GM19467 (cell line): ENCODE data around the gene PRKCZ.

Experiments
- ATAC-seq: cut with Tn5 transposase; IDR thresholded peaks from one replicate; pipeline ENCODE4 v1.9.1; 2021; ENCODE audit warnings: mild to moderate bottlenecking, moderate library complexity; ENCODE audit not compliant: unreplicated experiment

Gene PRKCZ

DNA sequence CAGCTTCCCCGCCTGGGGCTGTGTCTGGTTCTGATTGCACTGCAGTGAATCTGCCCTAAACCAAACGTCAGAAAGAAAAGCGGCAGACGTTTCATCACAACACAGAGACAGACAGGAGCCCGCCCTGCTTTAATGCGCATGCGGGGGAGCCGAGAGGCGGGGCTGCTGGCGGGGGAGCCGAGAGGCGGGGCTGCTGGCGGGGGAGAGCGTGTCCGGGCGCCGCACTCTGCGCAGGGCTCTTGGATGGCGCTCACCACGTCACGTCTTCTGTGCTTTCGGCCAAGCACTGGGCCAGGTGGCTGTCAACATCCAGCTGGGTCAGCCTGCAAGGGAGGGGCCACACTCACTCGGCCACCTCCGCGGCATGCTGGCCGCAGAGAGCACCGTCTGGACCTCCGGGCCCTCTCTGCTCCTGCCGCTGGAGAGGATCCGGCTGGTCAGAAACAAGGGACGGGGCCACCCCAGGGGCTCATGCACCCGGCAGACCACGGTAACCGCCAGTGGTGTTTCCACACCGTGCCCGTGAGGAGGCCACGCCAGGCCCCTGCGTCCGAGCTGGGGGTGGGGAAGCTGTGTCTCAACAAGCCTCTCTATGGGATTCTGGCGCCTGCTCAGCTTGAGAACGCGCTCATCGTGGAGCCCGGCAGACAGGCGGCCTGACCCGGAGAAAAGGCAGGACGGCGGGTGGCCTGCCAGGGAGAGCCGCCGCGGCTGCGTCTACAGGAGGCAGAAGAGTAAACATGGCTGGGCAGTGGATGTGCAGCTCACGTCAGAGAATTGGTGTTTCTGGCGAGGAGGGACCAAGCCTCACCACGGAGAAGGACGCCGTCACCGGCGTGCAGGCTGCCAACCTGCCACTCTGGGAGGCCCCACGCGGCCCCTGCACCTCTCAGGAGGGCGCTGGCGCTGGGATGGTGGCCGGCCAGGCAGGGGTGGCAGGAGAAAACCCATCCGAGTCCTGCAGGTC lies 139.5 kb downstream of the PRKCZ start:
- ATAC-seq = peak; percentile 80

DNA sequence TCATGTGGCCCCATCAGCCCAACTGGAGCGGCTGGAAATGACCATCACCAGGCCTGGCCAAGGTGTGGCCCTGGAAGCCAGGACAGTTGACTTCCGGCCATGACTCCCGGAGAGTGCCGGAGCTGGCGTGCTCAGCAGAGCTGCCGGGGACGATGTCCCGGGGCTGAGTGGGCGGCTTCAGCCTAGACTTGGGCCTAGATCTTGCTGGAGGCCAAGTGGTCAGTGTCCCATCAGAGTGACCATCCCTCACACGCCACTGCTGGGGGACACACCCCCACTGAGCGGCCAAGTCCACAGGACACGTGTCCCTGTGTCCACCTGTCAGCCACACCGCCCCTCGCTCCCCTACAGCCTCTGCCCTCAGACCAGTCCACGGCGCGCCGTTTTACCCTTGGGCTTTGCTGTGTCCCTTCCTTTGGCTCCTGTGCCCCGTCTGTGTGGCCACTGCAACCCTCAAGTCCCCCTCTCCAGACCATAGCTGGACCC lies 140.3 kb downstream of the PRKCZ start:
- no peak for ATAC-seq

DNA sequence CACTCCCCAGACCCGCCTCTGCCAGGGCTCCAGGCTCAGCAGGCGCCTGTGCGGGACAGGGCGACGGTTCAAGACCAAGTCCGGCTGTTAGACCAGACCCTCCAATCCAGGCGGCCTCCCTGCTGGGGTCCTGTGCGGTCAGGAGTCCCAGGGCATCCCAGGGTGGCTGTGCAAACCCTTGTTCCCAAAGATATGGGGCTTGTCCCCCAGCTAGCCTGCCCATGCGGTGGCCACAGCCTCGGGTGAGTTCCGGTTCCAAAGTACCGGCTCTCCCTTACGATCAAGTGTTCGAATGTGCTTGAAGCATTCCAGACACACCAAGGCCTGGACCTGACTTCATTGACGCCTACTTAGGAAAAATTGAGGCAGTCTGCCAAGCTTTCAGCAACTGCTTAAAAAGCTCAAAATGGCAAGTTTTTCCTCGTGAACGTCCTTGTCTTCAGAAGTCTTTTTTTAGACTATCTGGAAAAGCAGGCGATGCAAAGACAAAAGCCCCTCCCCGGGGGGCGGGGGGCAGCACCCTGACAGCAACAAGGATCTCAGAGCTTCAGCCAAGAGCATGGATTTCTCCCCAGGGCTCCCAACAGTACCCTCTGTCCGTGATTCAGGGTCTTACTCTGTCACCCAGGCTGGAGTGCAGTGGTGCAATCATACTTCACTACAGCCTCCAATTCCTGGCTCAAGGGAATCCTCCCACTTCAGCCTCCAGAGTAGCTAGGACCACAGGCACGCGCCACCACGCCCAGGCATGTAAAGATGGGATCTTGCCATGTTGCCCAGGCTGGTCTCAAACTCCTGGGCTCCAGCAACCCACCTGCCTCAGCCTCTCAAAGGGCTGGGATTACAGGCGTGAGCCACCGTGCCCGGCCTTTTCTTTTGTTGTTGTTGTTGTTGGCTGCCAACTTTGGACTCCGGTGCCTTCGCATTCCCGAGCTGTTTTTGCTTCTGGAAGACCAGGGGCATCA lies 142.1 kb downstream of the PRKCZ start:
- no peak for ATAC-seq

DNA sequence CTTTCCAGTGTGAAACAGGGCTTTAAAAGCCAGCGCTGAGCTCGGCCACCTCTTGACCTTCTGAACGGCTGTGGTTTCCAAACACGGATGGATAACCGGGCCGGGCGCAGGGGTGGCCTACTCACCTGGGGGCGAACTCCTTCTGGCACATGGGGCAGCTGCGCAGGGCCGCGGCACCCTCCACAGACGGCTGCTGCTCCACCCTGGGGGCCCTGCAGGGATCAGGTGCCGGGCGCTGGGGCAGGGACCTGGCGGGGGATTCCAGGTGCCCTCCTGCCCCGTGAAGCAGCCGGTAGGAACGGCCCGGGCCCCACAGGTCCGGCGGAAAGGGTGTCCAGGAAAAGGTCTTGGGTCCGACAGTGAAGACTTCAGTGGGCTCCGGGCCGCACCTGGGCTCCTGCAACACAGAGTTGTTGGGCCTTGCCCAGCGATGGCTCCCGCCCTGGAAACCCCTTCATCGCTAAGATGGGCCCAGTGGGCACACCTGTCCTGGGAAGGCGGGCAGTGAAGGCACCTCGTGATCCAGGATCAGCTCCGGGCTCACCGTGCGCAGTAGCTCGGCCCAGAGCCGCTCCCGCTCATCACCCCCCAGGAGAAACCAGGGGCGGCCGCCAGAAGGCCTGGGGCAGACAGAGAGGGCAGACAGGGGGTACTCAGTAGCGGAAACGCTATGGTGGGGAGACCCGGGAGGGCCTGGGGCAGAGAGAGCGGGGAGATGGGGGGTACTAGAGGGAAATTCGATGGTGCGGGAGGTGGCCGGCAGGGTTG lies 143.5 kb downstream of the PRKCZ start:
- ATAC-seq = no peak

DNA sequence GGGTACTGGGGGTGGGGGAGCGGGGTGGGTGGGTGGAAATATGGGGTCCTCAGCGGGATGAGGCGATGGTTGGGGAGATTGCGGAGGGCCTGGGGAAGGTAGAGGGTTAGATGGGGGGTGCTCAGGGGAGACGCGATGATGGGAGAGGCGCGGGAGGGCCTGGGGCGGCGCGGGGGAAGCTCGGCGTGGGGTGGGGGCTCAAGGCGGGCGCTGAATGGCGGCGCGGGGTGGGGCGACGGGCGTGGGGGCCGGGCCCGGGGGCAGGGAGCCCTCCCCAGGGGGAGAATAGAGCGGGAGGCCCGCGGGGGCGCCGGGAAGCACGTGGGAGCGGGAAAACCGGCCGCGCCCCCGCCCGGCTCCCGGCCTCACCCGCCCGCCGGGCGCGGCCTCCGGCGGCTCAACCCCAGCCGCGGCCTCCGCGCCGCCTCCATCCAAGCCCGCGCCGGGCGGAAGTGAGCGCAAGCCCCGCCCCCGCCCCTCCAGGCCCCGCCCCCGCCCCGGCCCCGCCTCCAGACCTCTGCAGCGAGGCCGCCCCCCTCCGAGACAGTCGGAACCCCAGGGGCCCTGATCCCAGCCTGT lies 144.2 kb downstream of the PRKCZ start, which contains the start of gene FAAP20:
FAAP20 (minus strand) TSS at position 454 of the 579 bp plus-strand sequence; CDS start at position 431, 23 bp downstream.
- ATAC-seq = peak; percentile 33

DNA sequence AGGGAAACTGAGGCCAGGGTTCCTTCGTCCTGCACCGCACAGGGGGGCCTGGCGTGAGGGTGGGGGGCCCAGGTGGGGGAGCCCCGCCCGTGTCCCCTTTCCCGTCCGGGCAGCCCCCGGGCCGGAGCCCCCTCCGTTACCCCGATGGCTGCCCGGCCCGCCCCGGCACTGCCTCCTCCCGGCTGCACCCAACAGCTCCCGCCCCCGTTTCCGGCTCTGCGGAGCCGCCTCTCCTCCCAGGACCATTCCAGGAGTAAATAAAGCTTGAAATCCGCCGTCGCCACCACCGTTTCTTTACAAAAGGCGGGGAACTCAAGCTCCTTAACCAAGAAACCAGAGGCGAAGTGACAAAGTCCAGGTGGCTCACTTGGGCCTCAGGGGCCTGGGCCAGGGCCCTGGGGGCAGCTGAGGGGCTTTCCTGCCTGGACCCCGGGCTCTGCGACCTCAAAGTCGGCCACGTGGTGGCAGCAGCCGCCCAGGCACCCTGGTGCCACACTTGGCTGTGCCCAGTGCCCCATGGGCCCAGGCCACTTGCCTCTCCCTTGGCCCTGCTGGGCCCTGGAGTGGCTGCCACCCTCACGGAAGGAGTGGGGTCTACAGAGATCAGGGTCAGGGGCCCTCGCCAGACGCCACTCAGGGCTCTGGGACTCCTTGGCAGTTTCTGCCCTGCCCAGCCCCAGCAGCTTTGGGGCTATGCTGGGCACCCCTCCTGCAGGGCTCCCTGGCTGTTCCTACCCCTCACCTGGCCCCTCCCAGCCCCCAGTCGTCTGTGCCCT lies 144.9 kb downstream of the PRKCZ start:
- peak; percentile 49 for ATAC-seq

DNA sequence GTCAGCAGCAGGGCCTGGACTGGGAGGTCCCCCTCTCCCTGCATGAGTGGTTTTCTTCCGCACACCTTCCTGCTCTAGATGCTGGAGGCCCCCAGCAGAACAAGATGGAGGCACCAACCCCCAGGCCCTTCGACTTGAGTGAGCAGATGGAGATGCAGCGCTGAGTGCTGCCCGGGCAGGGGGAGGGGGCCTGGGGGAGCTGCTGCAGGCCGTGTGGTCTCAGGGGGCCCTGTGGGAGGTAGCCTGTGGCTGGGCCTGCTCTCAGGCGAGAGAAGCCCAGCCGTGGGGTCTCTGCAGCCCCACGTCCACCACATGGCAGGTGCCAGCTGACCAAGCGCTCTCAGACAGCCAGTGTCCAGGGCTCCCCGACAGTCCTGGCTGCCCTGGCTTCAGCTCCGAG lies 145.6 kb downstream of the PRKCZ start:
- no peak for ATAC-seq

DNA sequence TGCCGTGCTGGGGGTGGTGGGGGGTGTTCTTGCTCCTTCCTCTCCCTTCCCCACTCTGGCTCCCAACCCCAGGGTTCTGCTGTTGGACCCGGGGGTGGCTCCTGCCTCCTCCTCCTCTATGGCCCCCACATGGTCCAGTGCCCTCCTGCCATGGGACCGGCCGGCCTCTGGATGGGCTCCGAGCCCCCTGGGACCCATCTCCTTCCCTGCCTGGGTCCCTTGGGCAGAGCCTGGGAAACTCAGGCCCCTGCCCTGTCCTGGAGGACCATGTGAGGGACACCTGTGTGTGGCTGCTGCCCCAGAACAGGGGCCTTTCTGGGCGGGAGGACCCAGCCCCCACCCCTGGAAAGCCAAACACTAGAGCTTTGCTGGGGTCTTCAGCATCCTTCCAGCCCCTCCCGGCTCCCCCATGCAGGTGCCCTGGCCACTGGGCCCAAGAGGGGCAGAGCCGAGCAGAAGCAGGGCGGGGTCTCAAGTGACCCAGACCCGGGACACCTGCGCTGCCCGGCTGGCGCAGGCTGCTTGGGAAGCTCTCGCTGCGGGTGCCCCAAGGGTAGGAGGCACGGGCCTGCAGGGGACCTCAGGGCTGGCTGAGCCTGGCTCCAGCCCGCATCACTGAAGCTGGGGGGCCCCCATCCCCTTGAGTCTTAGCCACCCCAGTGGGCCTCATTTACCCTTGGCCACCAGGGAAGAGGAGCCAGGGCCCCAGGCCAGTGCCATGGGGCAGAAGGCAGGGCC lies 146.9 kb downstream of the PRKCZ start:
- ATAC-seq = no peak

DNA sequence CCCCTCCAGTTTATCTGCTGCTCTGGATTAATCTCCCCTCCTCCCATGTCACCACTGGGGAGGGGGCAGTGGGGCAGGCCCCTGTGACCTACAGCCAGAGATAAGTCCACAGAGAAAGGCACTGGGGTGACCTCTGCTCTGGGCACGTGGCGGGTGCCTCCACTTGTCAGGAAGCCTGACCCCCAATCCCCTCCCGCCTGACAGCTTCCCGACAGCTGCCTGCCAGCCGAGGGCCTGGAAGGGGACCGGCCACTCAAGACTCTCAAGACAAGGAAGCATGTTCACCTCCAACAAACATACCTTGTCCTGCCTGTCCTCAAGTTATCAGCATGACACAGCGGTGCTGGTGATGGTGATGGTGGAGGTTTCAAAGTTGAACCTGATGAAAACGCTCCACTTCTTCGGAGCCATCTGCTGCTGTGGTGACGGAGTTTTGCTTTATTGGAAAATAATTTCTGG lies 147.5 kb downstream of the PRKCZ start:
- ATAC-seq = no peak

DNA sequence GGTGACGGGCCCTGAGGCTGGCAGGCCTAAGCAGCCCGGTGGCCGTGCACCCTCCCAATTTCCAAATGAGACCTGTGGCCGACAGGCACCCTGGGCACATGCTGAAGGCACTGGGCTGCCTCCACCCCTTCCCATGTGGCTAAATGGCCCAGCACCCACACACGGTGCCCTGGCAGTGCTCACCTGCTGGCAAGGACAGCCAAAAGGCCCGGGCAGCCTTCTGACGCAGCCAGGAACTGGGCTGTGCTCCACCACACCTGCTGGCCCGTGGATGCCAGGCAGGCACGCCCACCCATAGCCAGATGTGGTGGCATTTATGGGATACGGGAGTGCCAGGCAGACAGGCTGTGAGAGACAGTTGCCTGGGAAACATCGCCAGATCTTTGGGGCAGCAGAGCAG lies 148.4 kb downstream of the PRKCZ start:
- ATAC-seq = no peak

DNA sequence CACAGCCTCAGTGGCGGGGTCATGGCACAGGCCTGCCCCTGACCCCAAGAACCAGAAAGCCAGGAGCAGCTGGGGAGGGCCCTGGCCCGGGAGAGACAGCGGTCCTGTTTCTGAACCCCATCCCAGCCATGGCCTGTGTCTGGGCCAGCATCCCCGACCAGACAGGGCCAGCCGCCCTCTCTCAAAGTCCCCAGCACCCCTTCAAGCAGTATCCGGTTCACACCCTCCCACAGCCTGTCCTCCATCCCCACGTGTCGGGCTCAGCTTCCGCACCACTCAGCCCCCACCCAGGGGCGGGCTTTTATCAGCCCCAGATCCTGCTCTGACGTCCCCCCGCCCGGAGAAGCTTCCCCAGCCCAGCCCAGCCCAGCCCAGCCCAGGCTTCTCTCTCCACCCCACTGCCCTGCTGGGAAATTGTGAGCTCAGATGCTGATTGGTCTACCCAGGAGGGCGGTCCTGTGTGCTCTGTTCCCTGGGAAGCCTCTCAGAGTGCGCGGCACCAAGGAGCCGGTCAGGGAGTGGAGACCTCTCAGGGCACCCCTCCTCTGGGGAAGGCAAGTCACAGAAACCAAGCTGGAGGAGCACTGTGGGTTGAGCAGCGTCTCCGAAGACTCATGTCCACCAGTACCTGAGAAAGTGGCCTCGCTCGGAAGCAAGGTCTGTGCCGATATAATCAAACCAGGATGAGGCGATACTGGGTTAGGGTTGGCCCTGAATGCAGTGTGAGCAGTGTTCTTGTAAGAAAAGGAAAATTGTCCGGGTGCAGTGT lies 149.0 kb downstream of the PRKCZ start:
- ATAC-seq = no peak

DNA sequence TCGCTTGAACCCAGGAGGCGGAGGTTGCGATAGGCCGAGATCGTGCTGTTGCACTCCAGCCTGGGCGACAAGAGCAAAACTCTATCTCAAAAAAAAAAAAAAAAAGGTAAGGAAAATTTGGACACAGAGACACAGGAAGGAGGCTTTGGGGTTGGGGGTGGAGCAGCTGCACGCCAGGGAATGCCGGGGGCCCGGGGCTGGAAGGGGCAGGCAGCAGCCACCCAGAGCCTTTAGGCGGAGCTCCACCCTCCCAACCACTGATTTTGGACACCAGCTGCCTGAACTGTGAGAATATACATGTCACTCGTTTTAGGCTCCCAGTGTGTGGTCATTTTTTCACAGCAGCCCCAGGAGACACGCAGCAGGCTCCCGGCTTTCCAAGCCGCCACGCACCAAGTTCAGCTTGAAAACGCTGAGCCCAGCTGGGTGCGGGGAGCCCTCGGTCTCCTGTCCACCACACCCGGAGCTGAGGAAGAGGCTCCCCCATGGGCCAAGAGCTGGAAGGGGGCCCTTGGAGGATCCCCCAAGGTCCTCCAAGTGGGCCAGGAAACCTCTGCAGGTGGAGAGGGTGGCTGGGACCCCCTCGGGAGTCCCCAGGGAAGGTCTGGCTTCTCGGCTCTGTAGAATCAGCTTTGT lies 150.2 kb downstream of the PRKCZ start:
- no peak for ATAC-seq

DNA sequence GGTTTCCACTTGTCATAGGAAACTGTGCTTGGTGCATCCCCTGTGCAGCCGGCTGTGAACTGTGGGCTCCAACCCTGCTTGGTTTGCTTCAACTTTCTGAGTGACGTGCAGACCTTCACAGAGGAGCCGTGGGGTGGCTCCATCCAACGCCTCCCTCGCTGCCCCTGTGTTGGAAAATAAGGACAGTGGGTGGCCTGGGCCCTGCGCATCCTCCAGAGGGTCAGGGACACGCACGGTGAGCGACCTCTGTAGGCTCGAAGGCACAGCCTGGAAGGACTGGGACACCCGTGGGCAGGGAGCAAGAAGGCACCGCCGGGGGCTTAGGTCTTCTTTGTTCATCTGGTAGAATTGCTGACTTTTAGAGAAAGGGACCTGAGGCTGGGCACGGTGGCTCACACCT lies 150.9 kb downstream of the PRKCZ start:
- no peak for ATAC-seq

DNA sequence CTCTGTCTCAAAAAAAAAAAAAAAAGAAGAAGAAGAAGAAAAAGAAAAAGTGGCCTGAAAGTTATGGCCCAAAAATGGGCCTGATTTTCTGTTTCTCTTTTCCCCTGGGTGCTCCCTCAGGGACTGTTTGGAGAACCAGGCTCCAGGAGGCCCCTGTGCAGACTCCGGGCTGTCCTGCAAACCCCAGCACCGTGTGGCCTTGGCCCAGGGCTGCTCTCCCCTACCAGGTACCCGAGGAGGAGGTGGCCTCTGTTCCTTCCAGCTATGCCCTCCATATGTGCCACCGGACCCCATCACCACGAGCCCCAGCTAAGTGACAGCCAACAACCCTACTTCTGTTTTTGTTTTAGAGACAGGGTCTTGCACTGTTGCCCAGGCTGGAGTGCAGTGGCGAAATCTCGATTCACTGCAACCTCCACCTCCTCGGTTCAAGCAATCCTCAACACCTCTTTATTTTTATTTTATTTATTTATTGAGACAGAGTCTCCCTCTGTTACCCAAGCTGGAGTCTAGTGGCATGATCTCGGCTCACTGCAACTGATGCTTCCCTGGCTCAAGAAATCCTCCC lies 151.9 kb downstream of the PRKCZ start:
- no peak for ATAC-seq

DNA sequence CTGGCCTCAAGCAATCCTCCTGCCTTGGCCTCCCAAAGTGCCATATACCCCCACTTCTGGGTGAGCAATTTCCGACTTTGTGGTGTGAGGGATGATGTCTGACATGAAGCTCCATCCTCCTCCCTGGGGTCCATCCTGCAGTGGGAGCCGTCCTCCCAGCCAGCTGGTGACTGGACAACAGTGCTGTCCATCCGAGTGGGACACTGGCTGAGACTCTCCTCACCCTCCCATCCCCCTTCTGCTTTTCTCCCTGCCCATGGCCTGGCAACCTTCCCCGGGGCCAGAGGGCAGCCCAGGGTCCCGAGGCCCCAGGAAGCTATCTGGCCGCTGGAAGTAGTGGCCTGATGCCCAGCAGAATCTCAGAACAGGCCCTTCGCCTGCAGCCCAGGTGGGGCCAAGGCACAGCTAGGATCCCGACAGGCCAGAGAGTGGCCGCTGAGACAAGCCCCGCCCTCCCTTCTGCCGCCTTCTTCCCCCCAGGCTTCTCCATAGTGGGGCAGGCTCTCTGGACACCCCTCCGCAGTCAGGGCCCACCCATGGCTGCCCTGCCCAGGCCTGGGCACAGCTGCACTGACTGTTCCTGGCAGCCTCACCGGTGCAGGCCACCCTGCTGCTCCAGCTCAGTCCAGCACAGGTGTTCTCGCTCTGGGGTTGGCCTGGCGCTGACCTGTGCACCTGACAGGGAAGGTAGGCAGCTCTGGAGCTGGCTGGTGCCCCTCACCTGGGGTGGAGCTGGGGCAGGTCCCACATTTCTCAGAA lies 152.8 kb downstream of the PRKCZ start:
- ATAC-seq = no peak

DNA sequence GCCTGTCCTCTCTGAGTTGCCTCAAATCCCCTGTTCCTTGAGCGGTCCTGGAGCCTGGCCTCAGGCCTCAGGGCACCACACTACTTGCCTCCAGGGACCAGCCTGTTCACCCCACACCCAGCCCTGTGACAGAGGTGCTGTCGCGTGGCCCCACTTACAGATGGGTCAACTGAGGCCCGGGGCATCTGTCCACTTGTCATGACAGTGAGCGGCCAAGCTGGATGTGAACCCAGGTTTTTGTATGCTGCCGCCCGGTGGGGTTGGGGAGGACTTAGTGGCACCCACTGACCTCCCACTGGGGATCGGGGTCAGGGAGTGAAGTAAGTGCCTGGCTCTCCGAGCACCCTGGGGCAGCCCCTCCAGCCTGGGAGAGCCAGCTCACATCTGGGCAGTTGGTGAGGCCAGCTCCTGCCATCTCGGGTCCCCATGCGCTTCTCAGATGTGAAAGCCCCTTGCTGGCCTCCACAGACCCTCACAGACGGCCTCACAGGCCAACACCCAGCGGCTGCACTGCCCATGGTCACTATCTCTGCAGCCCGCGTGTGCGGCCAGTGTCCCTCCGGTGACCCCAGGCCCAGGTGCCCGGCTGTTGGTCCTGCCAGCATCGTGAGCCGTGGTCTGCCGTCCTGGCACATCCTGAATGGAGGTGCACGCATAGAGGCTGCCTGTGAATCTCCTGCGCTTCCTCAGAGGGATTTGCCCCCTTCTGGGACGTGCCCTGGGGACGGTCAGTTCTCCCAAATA lies 153.6 kb downstream of the PRKCZ start:
- no peak for ATAC-seq
